Astrocyte (in vitro differentiated cells and primary cell): ENCODE measurements around the gene KNTC1.

Source experiments
- CTCF ChIP-seq: IDR thresholded peaks from 2 replicates; pipeline ENCODE4 v1.5.1; 2011; ENCODE audit warnings: low read depth, mild to moderate bottlenecking, inconsistent platforms, low read length, moderate library complexity; ENCODE audit not compliant: insufficient read depth
- EZH2 ChIP-seq: IDR thresholded peaks from 2 replicates; pipeline ENCODE4 v1.6.1; 2012; ENCODE audit warnings: mild to moderate bottlenecking, low read length, inconsistent platforms; ENCODE audit not compliant: insufficient read depth

- no peak for TF ChIP-seq CTCF
- no peak for TF ChIP-seq EZH2
Observed at GRCh38 chr12:122558745-122559641, 31.9 kb downstream of the KNTC1 start.
